HepG2 (cell line): ENCODE measurements around the gene CACNG1. TPM values are rescaled to one million over a fixed set of nuclear protein-coding genes. Genes with fewer than 3 reads are reported as not detected.

Experiments used
- ATAC-seq: fragments of 200-7000 bp; cut with Tn5 transposase; 3 replicates; pipeline ENCODE4 v1.9.1; 2020; ENCODE audit warnings: mild to moderate bottlenecking, moderate library complexity
- BruUV-seq: library from RNA; stranded (reverse); fragments of 400-500 nt; replicated peaks from 2 replicates; lab custom pipeline; 2021; lab: Mats Ljungman, UMichigan
- CTCF ChIA-PET: fragments of 300-600 bp; formaldehyde crosslinking; extraction: SDS; loops from one replicate; lab custom pipeline; 2021; ENCODE audit warnings: low total read pairs, inconsistent platforms, low intra/inter-chr PET ratio; lab: Yijun Ruan, JAX
- POLR2A ChIA-PET: fragments of 350-600 bp; sonication (Branson Sonifier 250); formaldehyde crosslinking; loops from one replicate; lab custom pipeline; 2020; ENCODE audit warnings: antibody characterized with exemption, inconsistent platforms; lab: Yijun Ruan, JAX
- DNase-seq: peaks from one replicate; pipeline ENCODE4 v3.0.0-alpha.2; 2015; ENCODE audit warnings: low spot score
- FAIRE-seq: peaks from 3 replicates; lab custom pipeline; 2011; peaks lifted over from hg19 to GRCh38; lab: Jason Lieb, UNC
- H2AFZ ChIP-seq: one replicate; pipeline ENCODE4 v1.6.1; 2011; ENCODE audit warnings: low read length, inconsistent platforms
- H3K27ac ChIP-seq: fragments of 300-600 bp; 3 replicates; pipeline ENCODE4 v1.8.0; 2011; ENCODE audit warnings: mixed run types, mild to moderate bottlenecking, mixed read lengths, low read length, inconsistent platforms; ENCODE audit not compliant: insufficient read depth; ENCODE audit errors: extremely low read length
- H3K27me3 ChIP-seq, 2 experiments: fragments of 200-600 bp in 1 of 2; 2 replicates in 1 of 2; 3 replicates in 1 of 2; pipeline versions ENCODE4 v1.6.0 to v1.8.0; 2011; ENCODE audit warnings: low read length in 2 of 2, mild to moderate bottlenecking in 2 of 2, moderate library complexity in 2 of 2, inconsistent platforms in 1 of 2; ENCODE audit not compliant: insufficient read depth in 2 of 2, control insufficient read depth in 1 of 2
- H3K36me3 ChIP-seq, 2 experiments: fragments of 200-600 bp in 1 of 2; replicated peaks in 1 of 2; 2 replicates in 1 of 2; 3 replicates in 1 of 2; pipeline versions ENCODE4 v1.5.1 to v1.8.0; 2011; ENCODE audit warnings: low read length in 2 of 2, inconsistent platforms in 1 of 2; ENCODE audit not compliant: insufficient read depth in 2 of 2, control insufficient read depth in 1 of 2
- H3K4me1 ChIP-seq: 2 replicates; pipeline ENCODE4 v1.5.1; 2012; ENCODE audit warnings: low read length, inconsistent platforms; ENCODE audit not compliant: insufficient read depth
- H3K4me2 ChIP-seq: 2 replicates; pipeline ENCODE4 v1.6.0; 2011; ENCODE audit warnings: low read depth, low read length, inconsistent platforms
- H3K4me3 ChIP-seq, 3 experiments: fragments of 200-600 bp in 1 of 3; sonication (generic), shearing (Covaris generic) in 1 of 3; replicated peaks in 1 of 3; 2 replicates each; pipeline ENCODE4 v1.5.1; 2011 to 2016; ENCODE audit warnings: low read length in 3 of 3, inconsistent platforms in 2 of 3, low read depth in 2 of 3, mild to moderate bottlenecking in 2 of 3, control low read depth in 1 of 3, mixed read lengths in 1 of 3; ENCODE audit not compliant: insufficient read depth in 1 of 3
- H3K79me2 ChIP-seq: one replicate; pipeline ENCODE4 v1.6.1; 2011; ENCODE audit warnings: low read length, inconsistent platforms; ENCODE audit not compliant: insufficient read depth
- H3K9ac ChIP-seq: 2 replicates; pipeline ENCODE4 v1.6.0; 2011; ENCODE audit warnings: mild to moderate bottlenecking, low read depth, low read length, inconsistent platforms; ENCODE audit not compliant: insufficient read depth
- H3K9me3 ChIP-seq: 2 replicates; pipeline ENCODE4 v1.5.1; 2012; ENCODE audit warnings: mild to moderate bottlenecking, low read length
- H4K20me1 ChIP-seq: 2 replicates; pipeline ENCODE4 v1.6.0; 2011; ENCODE audit warnings: inconsistent platforms, mild to moderate bottlenecking, low read length, moderate library complexity; ENCODE audit not compliant: insufficient read depth
- ATM ChIP-seq: fragments of 450-650 bp; IDR thresholded peaks from 2 replicates; pipeline ENCODE4 v1.7.1; 2017; ENCODE audit warnings: mild to moderate bottlenecking, borderline replicate concordance
- JUND ChIP-seq: sonication (generic); formaldehyde crosslinking; IDR thresholded peaks from 2 replicates; pipeline ENCODE4 v1.8.0; 2022; ENCODE audit warnings: mild to moderate bottlenecking, missing genetic modification reagents
- KDM6A ChIP-seq: IDR thresholded peaks from 2 replicates; pipeline ENCODE4 v1.6.1; 2016; ENCODE audit warnings: low read depth
- MBD4 ChIP-seq: IDR thresholded peaks from 2 replicates; pipeline ENCODE4 v1.6.1; 2012; ENCODE audit warnings: low read length, inconsistent platforms, borderline replicate concordance
- MTF1 ChIP-seq: sonication (generic); formaldehyde crosslinking; IDR thresholded peaks from 2 replicates; pipeline ENCODE4 v1.5.0; 2020; ENCODE audit warnings: missing genetic modification reagents
- NFATC3 ChIP-seq: sonication (generic); formaldehyde crosslinking; IDR thresholded peaks from 2 replicates; pipeline ENCODE4 v1.5.1; 2020; ENCODE audit warnings: mild to moderate bottlenecking, missing genetic modification reagents
- PPARG ChIP-seq: conservative IDR thresholded peaks from 2 replicates; pipeline ENCODE4 v1.6.1; 2016; ENCODE audit warnings: missing biosample characterization, missing genetic modification reagents
- SOX6 ChIP-seq, 2 experiments: fragments of 450-650 bp in 1 of 2; sonication (generic) in 1 of 2; formaldehyde crosslinking in 1 of 2; IDR thresholded peaks; 2 replicates each; pipeline versions ENCODE4 v1.4.0 to v1.6.1; 2017 to 2020; ENCODE audit warnings: antibody characterized with exemption in 1 of 2, mild to moderate bottlenecking in 1 of 2, missing genetic modification reagents in 1 of 2
- ZNF746 ChIP-seq: sonication (generic); formaldehyde crosslinking; IDR thresholded peaks from 2 replicates; pipeline ENCODE4 v1.8.0; 2022; ENCODE audit warnings: mild to moderate bottlenecking, missing genetic modification reagents
- ZNF775 ChIP-seq: sonication (generic); formaldehyde crosslinking; IDR thresholded peaks from 2 replicates; pipeline ENCODE4 v1.4.0; 2020; ENCODE audit warnings: missing genetic modification reagents, mild to moderate bottlenecking, moderate library complexity, borderline replicate concordance
- in situ Hi-C: cut with HindIII; loops from 2 replicates; pipeline ENCODE4 v1.10.0; 2017; ENCODE audit warnings: low pct_unique_long_range_greater_than_20kb; ENCODE audit not compliant: extremely low pct_ligation_motif_present
- intact Hi-C: fragments of 100-400 bp; cut with micrococcal nuclease; formaldehyde crosslinking; loops from one replicate; pipeline ENCODE4 v1.10.0; 2022; ENCODE audit not compliant: unreplicated experiment
- polyA plus RNA-seq, 8 experiments: library from polyadenylated mRNA; depleted of rRNA in 3 of 8; stranded (reverse) in 7 of 8; unstranded in 1 of 8; fragments of >200 nt; fragmentation: Illumina TruSeq in 4 of 8; extraction: Trizol in 4 of 8; gene quantifications; 2 replicates each; pipeline versions ENCODE4 v1.2.1 to v1.2.3, GENCODE V29; 2011 to 2016; ENCODE audit warnings: low read depth in 4 of 8, missing spikeins in 1 of 8, mixed read lengths in 1 of 8; ENCODE audit not compliant: insufficient read depth in 1 of 8
- total RNA-seq, 5 experiments: library from RNA; depleted of rRNA; stranded (reverse); fragments of >200 nt; fragmentation: Illumina TruSeq; extraction: Trizol; gene quantifications; 2 replicates each; pipeline ENCODE4 v1.2.3, GENCODE V29; 2016; ENCODE audit warnings: low read depth in 1 of 5
- TF ChIP-seq, protein P1 (sequence below): sonication (generic); formaldehyde crosslinking; IDR thresholded peaks from 2 replicates; pipeline ENCODE4 v1.5.0; 2020; ENCODE audit warnings: mild to moderate bottlenecking, missing genetic modification reagents, borderline replicate concordance

The CACNG1 gene
- total and polyA plus RNA-seq, 2 of the 13 experiments (the other 11 are each of a cell fraction or from before 2014, with no cell fraction given), result not detected

- Histone ChIP-seq H3K4me3 (no peak overlapping the region), H3K9me3 (peaks cover 9% of the 10 kb centered on the region; the same call in 1 of the 2 replicates), H3K79me2 (peaks cover 4% of the 10 kb centered on the region), H3K27ac (no peak overlapping the region), H2AFZ (no peak overlapping the region), H3K9ac (no peak overlapping the region), H3K27me3 (no peaks in the 10 kb centered on the region), H3K4me2 (no peak overlapping the region), H3K36me3 (peaks cover 19 to 48% of the 10 kb centered on the region in 2 experiments), H3K4me1 (peaks cover 6% of the 10 kb centered on the region), H4K20me1 (no peaks in the 10 kb centered on the region; the same call in 1 of the 2 replicates)
- in situ Hi-C loops (no loop called here), intact Hi-C loops (no loop called here)
- ATAC-seq, result no peak
- CTCF ChIA-PET, result no interaction called here
- POLR2A ChIA-PET, result no interaction called here
- TF ChIP-seq ATM (no peak), KDM6A (CRISPR knock-in tag) (no peak), MBD4 (no peak), ZNF746 (no peak), PPARG (CRISPR knock-in tag) (no peak), ZNF775 (no peak), NFATC3 (no peak), MTF1 (CRISPR knock-in tag) (no peak), JUND (CRISPR knock-in tag) (no peak), SOX6 (IDR thresholded peaks at IDR 0.05) (no peak), SOX6 (CRISPR knock-in tag; IDR thresholded peaks at IDR 0.05) (no peak)
- TF ChIP-seq, protein P1, sequence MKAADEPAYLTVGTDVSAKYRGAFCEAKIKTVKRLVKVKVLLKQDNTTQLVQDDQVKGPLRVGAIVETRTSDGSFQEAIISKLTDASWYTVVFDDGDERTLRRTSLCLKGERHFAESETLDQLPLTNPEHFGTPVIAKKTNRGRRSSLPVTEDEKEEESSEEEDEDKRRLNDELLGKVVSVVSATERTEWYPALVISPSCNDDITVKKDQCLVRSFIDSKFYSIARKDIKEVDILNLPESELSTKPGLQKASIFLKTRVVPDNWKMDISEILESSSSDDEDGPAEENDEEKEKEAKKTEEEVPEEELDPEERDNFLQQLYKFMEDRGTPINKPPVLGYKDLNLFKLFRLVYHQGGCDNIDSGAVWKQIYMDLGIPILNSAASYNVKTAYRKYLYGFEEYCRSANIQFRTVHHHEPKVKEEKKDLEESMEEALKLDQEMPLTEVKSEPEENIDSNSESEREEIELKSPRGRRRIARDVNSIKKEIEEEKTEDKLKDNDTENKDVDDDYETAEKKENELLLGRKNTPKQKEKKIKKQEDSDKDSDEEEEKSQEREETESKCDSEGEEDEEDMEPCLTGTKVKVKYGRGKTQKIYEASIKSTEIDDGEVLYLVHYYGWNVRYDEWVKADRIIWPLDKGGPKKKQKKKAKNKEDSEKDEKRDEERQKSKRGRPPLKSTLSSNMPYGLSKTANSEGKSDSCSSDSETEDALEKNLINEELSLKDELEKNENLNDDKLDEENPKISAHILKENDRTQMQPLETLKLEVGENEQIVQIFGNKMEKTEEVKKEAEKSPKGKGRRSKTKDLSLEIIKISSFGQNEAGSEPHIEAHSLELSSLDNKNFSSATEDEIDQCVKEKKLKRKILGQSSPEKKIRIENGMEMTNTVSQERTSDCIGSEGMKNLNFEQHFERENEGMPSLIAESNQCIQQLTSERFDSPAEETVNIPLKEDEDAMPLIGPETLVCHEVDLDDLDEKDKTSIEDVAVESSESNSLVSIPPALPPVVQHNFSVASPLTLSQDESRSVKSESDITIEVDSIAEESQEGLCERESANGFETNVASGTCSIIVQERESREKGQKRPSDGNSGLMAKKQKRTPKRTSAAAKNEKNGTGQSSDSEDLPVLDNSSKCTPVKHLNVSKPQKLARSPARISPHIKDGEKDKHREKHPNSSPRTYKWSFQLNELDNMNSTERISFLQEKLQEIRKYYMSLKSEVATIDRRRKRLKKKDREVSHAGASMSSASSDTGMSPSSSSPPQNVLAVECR (CRISPR knock-in tag), result no peak
- DNase-seq, result no peak
- FAIRE-seq, result no peak
- BruUV-seq, result no TSS peak
Measured at GRCh38 chr17:67090341-67090740, 46.0 kb downstream of the CACNG1 start.
